Suppressor macrophage (primary cell): ENCODE measurements around the gene NCKAP1.
"Not testable (repeated sequence)": the region's sequence is repeated elsewhere in the genome, so short reads cannot be mapped to it uniquely, and the experiment has no call there.

Source experiments
- DNase-seq, 4 experiments: peaks; one replicate each; pipeline ENCODE4 v3.0.0-alpha.2; 2020 to 2022

Gene NCKAP1

GRCh38 chr2:183037553-183038340 is 510 bp downstream of the NCKAP1 start:
- peak; percentile 26 to 61 (median 46) for DNase-seq

- peak in 2 of 4 experiments; percentile 8 to 10 for DNase-seq
Observed at GRCh38 chr2:183037074-183037552, 1.1 kb downstream of the NCKAP1 start.

GRCh38 chr2:183035954-183036669 is 2.1 kb downstream of the NCKAP1 start:
- peak in 2 of 4 experiments; percentile 35 to 50 for DNase-seq

- DNase-seq, result no peak
Observed at GRCh38 chr2:183035298-183035953, 2.8 kb downstream of the NCKAP1 start.

GRCh38 chr2:183034806-183035205 is 3.5 kb downstream of the NCKAP1 start:
- DNase-seq, result no peak

GRCh38 chr2:183033951-183034350 is 4.3 kb downstream of the NCKAP1 start:
- DNase-seq, result no peak

- peak; percentile 4 to 46 (median 23) for DNase-seq
Observed at GRCh38 chr2:183031911-183032794, 6.1 kb downstream of the NCKAP1 start.

- no peak for DNase-seq
Observed at GRCh38 chr2:183029219-183029618, 9.0 kb downstream of the NCKAP1 start.

- no peak for DNase-seq
Observed at GRCh38 chr2:183028108-183028507, 10.1 kb downstream of the NCKAP1 start.

- no peak for DNase-seq
Observed at GRCh38 chr2:183027443-183027842, 10.8 kb downstream of the NCKAP1 start.

- DNase-seq, result no peak
Observed at GRCh38 chr2:183026424-183026823, 11.8 kb downstream of the NCKAP1 start.

- no peak for DNase-seq
Observed at GRCh38 chr2:183025993-183026392, 12.3 kb downstream of the NCKAP1 start.

- no peak for DNase-seq
Observed at GRCh38 chr2:183024339-183025095, 13.7 kb downstream of the NCKAP1 start.

- DNase-seq, result no peak
Observed at GRCh38 chr2:183022711-183023110, 15.5 kb downstream of the NCKAP1 start.

- no peak for DNase-seq
Observed at GRCh38 chr2:183021613-183022012, 16.6 kb downstream of the NCKAP1 start.

GRCh38 chr2:183019718-183020442 is 18.4 kb downstream of the NCKAP1 start:
- DNase-seq, result no peak

GRCh38 chr2:183017845-183018244 is 20.4 kb downstream of the NCKAP1 start:
- not testable (repeated sequence) for DNase-seq

- no peak for DNase-seq
Observed at GRCh38 chr2:183014005-183014404, 24.3 kb downstream of the NCKAP1 start.

GRCh38 chr2:183011743-183012142 is 26.5 kb downstream of the NCKAP1 start:
- no peak for DNase-seq

GRCh38 chr2:183010112-183010511 is 28.1 kb downstream of the NCKAP1 start:
- no peak for DNase-seq
